Measurements from ENCODE around the gene DAPK2.

Gene DAPK2

GRCh38 chr15:64014995-64015394 is 31.3 kb downstream of the DAPK2 start:
- Histone ChIP-seq H3K27me3 (ENCODE audit: insufficient read depth, low read length, poor library complexity, severe bottlenecking) (no peaks in the 10 kb centered on the region), H3K9me3 (ENCODE audit: insufficient read depth, low read depth, low read length) (no peaks in the 10 kb centered on the region), H4K20me1 (ENCODE audit: insufficient read depth, low read length, poor library complexity, severe bottlenecking) (no peaks in the 10 kb centered on the region), H3K9ac (ENCODE audit: low read depth, low read length, poor library complexity, severe bottlenecking) (no peak overlapping the region), H3K79me2 (ENCODE audit: insufficient read depth, low read length) (no peaks in the 10 kb centered on the region), H3K4me3 (ENCODE audit: low read length, poor library complexity, severe bottlenecking) (no peak overlapping the region), H3F3A (ENCODE audit: low read depth) (no peaks in the 10 kb centered on the region), H3K36me3 (ENCODE audit: insufficient read depth, low read length) (no peaks in the 10 kb centered on the region), H3K4me1 (ENCODE audit: insufficient read depth, low read length, poor library complexity, severe bottlenecking) (peaks cover 17% of the 10 kb centered on the region), H3K4me2 (ENCODE audit: low read depth, low read length, poor library complexity, severe bottlenecking) (no peak overlapping the region), H3K9me2 (replicated peaks; ENCODE audit: low read depth, low read length) (no peaks in the 10 kb centered on the region), H2AFZ (ENCODE audit: low read length) (no peak overlapping the region)
- TF ChIP-seq CTCF (conservative IDR thresholded peaks at IDR 0.05; ENCODE audit: low read length): no peak
- TF ChIP-seq EZH2phosphoT487 (IDR thresholded peaks at IDR 0.05; ENCODE audit: borderline replicate concordance): no peak

GRCh38 chr15:64013179-64014062 is 32.9 kb downstream of the DAPK2 start:
- no peaks in the 10 kb centered on the region for H3K9me2 ChIP-seq (replicated peaks; ENCODE audit: low read depth, low read length)
- no peaks in the 10 kb centered on the region for H3K79me2 ChIP-seq (ENCODE audit: insufficient read depth, low read length)
- H3F3A ChIP-seq (ENCODE audit: low read depth): no peaks in the 10 kb centered on the region
- TF ChIP-seq EZH2phosphoT487 (IDR thresholded peaks at IDR 0.05; ENCODE audit: borderline replicate concordance) (no peak), CTCF (conservative IDR thresholded peaks at IDR 0.05; ENCODE audit: low read length) (no peak)
- H3K4me3 ChIP-seq (ENCODE audit: low read length, poor library complexity, severe bottlenecking): no peak overlapping the region
- no peaks in the 10 kb centered on the region for H3K36me3 ChIP-seq (ENCODE audit: insufficient read depth, low read length)
- no peaks in the 10 kb centered on the region for H3K9me3 ChIP-seq (ENCODE audit: insufficient read depth, low read depth, low read length)
- H3K4me2 ChIP-seq (ENCODE audit: low read depth, low read length, poor library complexity, severe bottlenecking): no peak overlapping the region
- no peaks in the 10 kb centered on the region for H4K20me1 ChIP-seq (ENCODE audit: insufficient read depth, low read length, poor library complexity, severe bottlenecking)
- no peak overlapping the region for H2AFZ ChIP-seq (ENCODE audit: low read length)
- H3K4me1 ChIP-seq (ENCODE audit: insufficient read depth, low read length, poor library complexity, severe bottlenecking): peaks cover 29% of the 10 kb centered on the region
- H3K27me3 ChIP-seq (ENCODE audit: insufficient read depth, low read length, poor library complexity, severe bottlenecking): no peaks in the 10 kb centered on the region
- no peak overlapping the region for H3K9ac ChIP-seq (ENCODE audit: low read depth, low read length, poor library complexity, severe bottlenecking)

GRCh38 chr15:64011736-64012135 is 34.5 kb downstream of the DAPK2 start:
- H3K27me3 ChIP-seq (ENCODE audit: insufficient read depth, low read length, poor library complexity, severe bottlenecking): no peaks in the 10 kb centered on the region
- H4K20me1 ChIP-seq (ENCODE audit: insufficient read depth, low read length, poor library complexity, severe bottlenecking): no peaks in the 10 kb centered on the region
- no peaks in the 10 kb centered on the region for H3K9me3 ChIP-seq (ENCODE audit: insufficient read depth, low read depth, low read length)
- no peaks in the 10 kb centered on the region for H3K9me2 ChIP-seq (replicated peaks; ENCODE audit: low read depth, low read length)
- H2AFZ ChIP-seq (ENCODE audit: low read length): no peak overlapping the region
- no peak for TF ChIP-seq EZH2phosphoT487 (IDR thresholded peaks at IDR 0.05; ENCODE audit: borderline replicate concordance)
- TF ChIP-seq CTCF (conservative IDR thresholded peaks at IDR 0.05; ENCODE audit: low read length): no peak
- no peaks in the 10 kb centered on the region for H3F3A ChIP-seq (ENCODE audit: low read depth)
- no peak overlapping the region for H3K9ac ChIP-seq (ENCODE audit: low read depth, low read length, poor library complexity, severe bottlenecking)
- H3K4me3 ChIP-seq (ENCODE audit: low read length, poor library complexity, severe bottlenecking): no peak overlapping the region
- peaks cover 29% of the 10 kb centered on the region for H3K4me1 ChIP-seq (ENCODE audit: insufficient read depth, low read length, poor library complexity, severe bottlenecking)
- H3K36me3 ChIP-seq (ENCODE audit: insufficient read depth, low read length): no peaks in the 10 kb centered on the region
- no peaks in the 10 kb centered on the region for H3K79me2 ChIP-seq (ENCODE audit: insufficient read depth, low read length)
- no peak overlapping the region for H3K4me2 ChIP-seq (ENCODE audit: low read depth, low read length, poor library complexity, severe bottlenecking)

All from Loucy (cell line).